H9 (cell line): ENCODE measurements around the gene MICAL2. TPM values are rescaled to one million over a fixed set of nuclear protein-coding genes. Genes with fewer than 3 reads are reported as not detected.

Experiments
- DNase-seq: peaks from one replicate; pipeline ENCODE4 v3.0.0-alpha.2; 2017
- H2AFZ ChIP-seq: one replicate; pipeline ENCODE4 v1.6.1; 2013; ENCODE audit warnings: mild to moderate bottlenecking, low read length, control low read depth, moderate library complexity
- H2AK5ac ChIP-seq: 2 replicates; pipeline ENCODE4 v1.6.1; 2013; ENCODE audit warnings: low read length, control low read depth, mixed read lengths; ENCODE audit not compliant: insufficient read length
- H2BK120ac ChIP-seq: one replicate; pipeline ENCODE4 v1.6.1; 2013; ENCODE audit warnings: low read depth, mild to moderate bottlenecking, low read length, control low read depth, inconsistent platforms; ENCODE audit not compliant: poor library complexity, severe bottlenecking
- H2BK12ac ChIP-seq: 2 replicates; pipeline ENCODE4 v1.6.1; 2013; ENCODE audit warnings: low read length, control low read depth, mixed read lengths, low read depth; ENCODE audit not compliant: insufficient read length
- H2BK15ac ChIP-seq: 2 replicates; pipeline ENCODE4 v1.6.1; 2013; ENCODE audit warnings: low read depth, low read length, control low read depth
- H2BK20ac ChIP-seq: one replicate; pipeline ENCODE4 v1.6.1; 2013; ENCODE audit warnings: low read depth, mild to moderate bottlenecking, low read length, control low read depth, inconsistent platforms; ENCODE audit not compliant: poor library complexity, severe bottlenecking
- H2BK5ac ChIP-seq: 2 replicates; pipeline ENCODE4 v1.6.1; 2013; ENCODE audit warnings: low read length, control low read depth, mixed read lengths; ENCODE audit not compliant: insufficient read length
- H3K14ac ChIP-seq: 2 replicates; pipeline ENCODE4 v1.6.1; 2013; ENCODE audit warnings: low read length, control low read depth; ENCODE audit not compliant: insufficient read depth
- H3K18ac ChIP-seq: 2 replicates; pipeline ENCODE4 v1.6.1; 2013; ENCODE audit warnings: low read depth, mild to moderate bottlenecking, mixed read lengths, low read length, control low read depth; ENCODE audit not compliant: insufficient read length
- H3K23ac ChIP-seq: 2 replicates; pipeline ENCODE4 v1.6.1; 2013; ENCODE audit warnings: low read length, control low read depth, mixed read lengths, low read depth; ENCODE audit not compliant: insufficient read length
- H3K23me2 ChIP-seq: 2 replicates; pipeline ENCODE4 v1.6.1; 2013; ENCODE audit warnings: low read depth, mild to moderate bottlenecking, mixed read lengths, low read length, control low read depth; ENCODE audit not compliant: insufficient read length, poor library complexity, severe bottlenecking
- H3K27ac ChIP-seq: 2 replicates; pipeline ENCODE4 v1.5.1; 2013; ENCODE audit warnings: low read length, control low read depth, mixed read lengths, low read depth; ENCODE audit not compliant: insufficient read length
- H3K27me3 ChIP-seq: 2 replicates; pipeline ENCODE4 v1.6.1; 2013; ENCODE audit warnings: low read length, control low read depth, inconsistent platforms; ENCODE audit not compliant: insufficient read depth
- H3K4ac ChIP-seq: 2 replicates; pipeline ENCODE4 v1.6.1; 2013; ENCODE audit warnings: low read depth, mild to moderate bottlenecking, control low read depth, inconsistent platforms, low read length, moderate library complexity
- H3K4me1 ChIP-seq: 2 replicates; pipeline ENCODE4 v1.6.1; 2013; ENCODE audit warnings: low read length, control low read depth, inconsistent platforms; ENCODE audit not compliant: insufficient read depth
- H3K4me2 ChIP-seq: 2 replicates; pipeline ENCODE4 v1.6.1; 2013; ENCODE audit warnings: low read length, control low read depth, mixed read lengths; ENCODE audit not compliant: insufficient read length, insufficient read depth
- H3K56ac ChIP-seq: 2 replicates; pipeline ENCODE4 v1.6.1; 2013; ENCODE audit warnings: low read depth, mild to moderate bottlenecking, mixed read lengths, low read length, control low read depth; ENCODE audit not compliant: insufficient read length
- H3K79me1 ChIP-seq: 2 replicates; pipeline ENCODE4 v1.6.1; 2013; ENCODE audit warnings: low read depth, mild to moderate bottlenecking, moderate library complexity, low read length, control low read depth, inconsistent platforms; ENCODE audit not compliant: insufficient read depth, poor library complexity, severe bottlenecking
- H3K79me2 ChIP-seq: 2 replicates; pipeline ENCODE4 v1.6.1; 2013; ENCODE audit warnings: low read length, control low read depth, inconsistent platforms; ENCODE audit not compliant: insufficient read depth
- H3K9ac ChIP-seq: 2 replicates; pipeline ENCODE4 v1.6.1; 2013; ENCODE audit warnings: low read length, control low read depth, mixed read lengths; ENCODE audit not compliant: insufficient read length; ENCODE audit errors: extremely low read depth
- H3K9me3 ChIP-seq: one replicate; pipeline ENCODE4 v1.6.1; 2013; ENCODE audit warnings: low read depth, low read length, inconsistent platforms; ENCODE audit not compliant: control insufficient read depth
- H3T11ph ChIP-seq: one replicate; pipeline ENCODE4 v1.6.1; 2013; ENCODE audit warnings: mild to moderate bottlenecking, low read length, control low read depth, inconsistent platforms
- H4K20me1 ChIP-seq: one replicate; pipeline ENCODE4 v1.6.1; 2013; ENCODE audit not compliant: control insufficient read depth, insufficient read length, insufficient read depth
- H4K5ac ChIP-seq: 2 replicates; pipeline ENCODE4 v1.6.1; 2013; ENCODE audit warnings: low read depth, mild to moderate bottlenecking, mixed read lengths, low read length, control low read depth; ENCODE audit not compliant: insufficient read length
- H4K8ac ChIP-seq: replicated peaks from 2 replicates; pipeline ENCODE4 v1.6.1; 2013; ENCODE audit warnings: low read length, control low read depth, mixed read lengths, low read depth; ENCODE audit not compliant: insufficient read length
- H4K91ac ChIP-seq: 2 replicates; pipeline ENCODE4 v1.6.1; 2013; ENCODE audit warnings: low read depth, mild to moderate bottlenecking, moderate library complexity, mixed read lengths, low read length, control low read depth; ENCODE audit not compliant: insufficient read length
- H3K27ac Mint-ChIP-seq, 3 experiments: 2 replicates in 2 of 3; 3 replicates in 1 of 3; pipeline ENCODE4 v1.8.0; 2020 to 2021; ENCODE audit warnings: mixed read lengths in 3 of 3, mild to moderate bottlenecking in 1 of 3, moderate library complexity in 1 of 3
- H3K27me3 Mint-ChIP-seq: 2 replicates; pipeline ENCODE4 v1.8.0; 2021; ENCODE audit warnings: low read depth, mild to moderate bottlenecking, moderate library complexity, mixed read lengths
- H3K36me3 Mint-ChIP-seq, 3 experiments: 2 replicates in 2 of 3; 3 replicates in 1 of 3; pipeline ENCODE4 v1.8.0; 2020 to 2021; ENCODE audit warnings: low read depth in 3 of 3, mixed read lengths in 3 of 3; ENCODE audit not compliant: insufficient read depth in 1 of 3
- H3K4me1 Mint-ChIP-seq, 2 experiments: 2 replicates each; pipeline ENCODE4 v1.8.0; 2020; ENCODE audit warnings: mixed read lengths in 2 of 2
- H3K4me3 Mint-ChIP-seq, 2 experiments: 2 replicates in 1 of 2; 3 replicates in 1 of 2; pipeline ENCODE4 v1.8.0; 2020 to 2021; ENCODE audit warnings: mild to moderate bottlenecking in 2 of 2, mixed read lengths in 2 of 2, moderate library complexity in 1 of 2
- H3K9me3 Mint-ChIP-seq, 2 experiments: 2 replicates in 1 of 2; 3 replicates in 1 of 2; pipeline ENCODE4 v1.8.0; 2020; ENCODE audit warnings: mild to moderate bottlenecking in 2 of 2, mixed read lengths in 2 of 2, moderate library complexity in 1 of 2
- CTCF ChIP-seq: fragments of 200-600 bp; sonication (generic); conservative IDR thresholded peaks from 3 replicates; pipeline ENCODE4 v1.8.0; 2021; ENCODE audit warnings: antibody characterized with exemption, mild to moderate bottlenecking
- WGBS: extraction: QIAGEN DNeasy Blood & Tissue Kit; methylation state at CpG from one replicate; pipeline ENCODE4 v1.1.7; 2013; ENCODE audit warnings: missing lambda C conversion rate, low lambda C conversion rate, mixed read lengths; ENCODE audit not compliant: insufficient read length; ENCODE audit errors: extremely low coverage; 5-methylcytosine and 5-hydroxymethylcytosine counted together
- total RNA-seq: library from RNA; stranded (reverse); gene quantifications from 2 replicates; pipeline ENCODE4 v1.2.1, GENCODE V29; 2021

The MICAL2 gene
- total RNA-seq, 1 experiment from 2014 or later = 4.7 TPM

GRCh38 chr11:12160231-12160630, 49.8 kb downstream of the MICAL2 start:
- Histone ChIP-seq H2BK5ac (no peak overlapping the region), H3K18ac (no peak overlapping the region), H4K5ac (no peak overlapping the region), H3K4me1 (no peaks in the 10 kb centered on the region), H2AK5ac (no peak overlapping the region), H3K9ac (no peak overlapping the region), H3K4ac (no peak overlapping the region), H3K27ac (no peak overlapping the region), H3T11ph (no peak overlapping the region), H3K79me1 (no peaks in the 10 kb centered on the region), H2BK12ac (no peak overlapping the region), H4K8ac (no peak overlapping the region), H3K23me2 (no peaks in the 10 kb centered on the region), H3K27me3 (no peaks in the 10 kb centered on the region), H2BK20ac (no peak overlapping the region), H2AFZ (no peak overlapping the region), H2BK120ac (no peak overlapping the region), H4K20me1 (no peaks in the 10 kb centered on the region), H3K79me2 (no peaks in the 10 kb centered on the region), H3K14ac (no peak overlapping the region; the same call in 1 of the 2 replicates), H3K9me3 (no peaks in the 10 kb centered on the region), H3K56ac (no peak overlapping the region), H3K4me2 (no peak overlapping the region), H2BK15ac (no peak overlapping the region), H4K91ac (no peak overlapping the region), H3K23ac (no peak overlapping the region)
- Mint-ChIP-seq H3K9me3 (no peaks in the 10 kb centered on the region; a peak in 1 of 5 replicates), H3K27me3 (peaks cover 1% of the 10 kb centered on the region; the same call in 1 of the 2 replicates), H3K4me1 (peaks cover 9 to 18% of the 10 kb centered on the region in 2 experiments), H3K4me3 (no peak overlapping the region), H3K36me3 (no peaks in the 10 kb centered on the region; a peak in 1 of 7 replicates), H3K27ac (peak overlapping the region in 2 of 3 experiments; percentile 42 to 53; a peak in 3 of 7 replicates)
- WGBS = no CpG with 5 or more reads among the region's 6 CpGs
- DNase-seq = no peak
- no peak for TF ChIP-seq CTCF
